Endothelial cell (in vitro differentiated cells): ENCODE measurements around the gene SPIB. TPM values are rescaled to one million over a fixed set of nuclear protein-coding genes. Genes with fewer than 3 reads are reported as not detected.

Experiments
- DNase-seq: peaks from one replicate; pipeline ENCODE4 v3.0.0; 2021; ENCODE audit warnings: low spot score
- H3K27ac Mint-ChIP-seq: one replicate; pipeline ENCODE4 v1.8.0; 2021; ENCODE audit warnings: mixed read lengths, inconsistent platforms; ENCODE audit not compliant: unreplicated experiment
- H3K27me3 Mint-ChIP-seq: one replicate; pipeline ENCODE4 v1.8.0; 2021; ENCODE audit warnings: mild to moderate bottlenecking, moderate library complexity, mixed read lengths, inconsistent platforms; ENCODE audit not compliant: unreplicated experiment
- H3K36me3 Mint-ChIP-seq: one replicate; pipeline ENCODE4 v1.8.0; 2021; ENCODE audit warnings: mild to moderate bottlenecking, low read depth, mixed read lengths, inconsistent platforms; ENCODE audit not compliant: unreplicated experiment
- H3K4me1 Mint-ChIP-seq: one replicate; pipeline ENCODE4 v1.8.0; 2021; ENCODE audit warnings: mild to moderate bottlenecking, mixed read lengths, inconsistent platforms; ENCODE audit not compliant: unreplicated experiment
- H3K4me3 Mint-ChIP-seq: one replicate; pipeline ENCODE4 v1.8.0; 2021; ENCODE audit warnings: mild to moderate bottlenecking, mixed read lengths, inconsistent platforms; ENCODE audit not compliant: unreplicated experiment
- H3K9me3 Mint-ChIP-seq: one replicate; pipeline ENCODE4 v1.8.0; 2021; ENCODE audit warnings: mixed read lengths, inconsistent platforms; ENCODE audit not compliant: unreplicated experiment
- CTCF ChIP-seq: fragments of 200-600 bp; sonication (generic); IDR thresholded peaks from one replicate; pipeline ENCODE4 v1.5.0; 2021; ENCODE audit warnings: antibody characterized with exemption; ENCODE audit not compliant: unreplicated experiment
- total RNA-seq: library from RNA; stranded (reverse); fragmentation: NEBNext Ultra II Directional; extraction: Animal tissue kit (Norgen Biotek cat#: 25700); gene quantifications from one replicate; pipeline ENCODE4 v1.2.1, GENCODE V29; 2021; ENCODE audit not compliant: unreplicated experiment

The SPIB gene
- total RNA-seq, 1 donor from 2014 or later = not detected

DNA sequence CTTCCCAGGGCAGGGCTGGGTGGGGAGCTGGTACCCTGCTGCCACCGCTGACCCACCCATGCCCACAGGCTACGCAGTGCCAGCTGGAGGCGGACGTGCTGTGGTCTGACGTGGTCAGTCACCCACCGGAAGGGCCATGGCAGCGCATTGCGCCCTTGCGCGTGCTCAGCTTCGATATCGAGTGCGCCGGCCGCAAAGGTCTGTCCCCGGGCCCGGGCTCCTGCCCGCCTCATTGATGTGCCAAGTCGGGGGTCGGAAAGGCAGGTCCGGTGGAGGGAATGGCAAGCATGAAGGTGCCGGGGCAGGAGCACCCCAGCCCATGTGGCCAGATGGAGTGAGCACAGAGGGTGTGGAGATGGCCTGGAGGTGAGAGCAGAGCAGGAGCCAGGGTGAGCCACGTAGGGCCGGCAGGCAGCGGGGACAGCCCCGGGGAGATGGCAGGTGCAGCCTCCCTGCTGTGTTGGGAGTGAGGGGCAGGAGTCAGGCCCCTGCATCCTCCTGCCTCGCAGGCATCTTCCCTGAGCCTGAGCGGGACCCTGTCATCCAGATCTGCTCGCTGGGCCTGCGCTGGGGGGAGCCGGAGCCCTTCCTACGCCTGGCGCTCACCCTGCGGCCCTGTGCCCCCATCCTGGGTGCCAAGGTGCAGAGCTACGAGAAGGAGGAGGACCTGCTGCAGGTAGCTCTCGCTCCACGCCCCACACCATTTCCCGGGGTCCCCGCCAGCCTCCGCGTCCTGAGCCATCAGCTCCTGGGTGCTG is 16.0 kb upstream of the SPIB start:
- H3K36me3 Mint-ChIP-seq = peaks cover 19% of the 10 kb centered on the region
- DNase-seq = no peak
- H3K4me3 Mint-ChIP-seq = no peak overlapping the region
- H3K27me3 Mint-ChIP-seq = peaks cover 7% of the 10 kb centered on the region
- H3K4me1 Mint-ChIP-seq = no peaks in the 10 kb centered on the region
- H3K27ac Mint-ChIP-seq = no peak overlapping the region
- H3K9me3 Mint-ChIP-seq = no peaks in the 10 kb centered on the region
- no peak for TF ChIP-seq CTCF

GRCh38 chr19:50406156-50406820 is 12.4 kb upstream of the SPIB start:
- peaks cover 17% of the 10 kb centered on the region for H3K36me3 Mint-ChIP-seq
- no peak overlapping the region for H3K4me3 Mint-ChIP-seq
- no peak for DNase-seq

GRCh38 chr19:50406829-50407228 is 11.9 kb upstream of the SPIB start:
- no peak for DNase-seq
- no peak overlapping the region for H3K4me3 Mint-ChIP-seq
- H3K27ac Mint-ChIP-seq = no peak overlapping the region
- no peaks in the 10 kb centered on the region for H3K4me1 Mint-ChIP-seq
- H3K9me3 Mint-ChIP-seq = no peaks in the 10 kb centered on the region
- H3K36me3 Mint-ChIP-seq = peaks cover 17% of the 10 kb centered on the region
- peaks cover 3% of the 10 kb centered on the region for H3K27me3 Mint-ChIP-seq
- TF ChIP-seq CTCF = no peak

More at GRCh38 chr19:50406156-50406820, 12.4 kb upstream of the SPIB start:
- no peaks in the 10 kb centered on the region for H3K9me3 Mint-ChIP-seq
- H3K27me3 Mint-ChIP-seq = peaks cover 4% of the 10 kb centered on the region
- no peak overlapping the region for H3K27ac Mint-ChIP-seq
- no peak for TF ChIP-seq CTCF
- H3K4me1 Mint-ChIP-seq = no peaks in the 10 kb centered on the region

- H3K36me3 Mint-ChIP-seq = peaks cover 21% of the 10 kb centered on the region
- H3K4me3 Mint-ChIP-seq = no peak overlapping the region
- H3K4me1 Mint-ChIP-seq = no peaks in the 10 kb centered on the region
- no peaks in the 10 kb centered on the region for H3K9me3 Mint-ChIP-seq
- no peak overlapping the region for H3K27ac Mint-ChIP-seq
- no peak for DNase-seq
- TF ChIP-seq CTCF = no peak
- peaks cover 5% of the 10 kb centered on the region for H3K27me3 Mint-ChIP-seq
Observed at GRCh38 chr19:50409347-50409746, 9.4 kb upstream of the SPIB start.

DNA sequence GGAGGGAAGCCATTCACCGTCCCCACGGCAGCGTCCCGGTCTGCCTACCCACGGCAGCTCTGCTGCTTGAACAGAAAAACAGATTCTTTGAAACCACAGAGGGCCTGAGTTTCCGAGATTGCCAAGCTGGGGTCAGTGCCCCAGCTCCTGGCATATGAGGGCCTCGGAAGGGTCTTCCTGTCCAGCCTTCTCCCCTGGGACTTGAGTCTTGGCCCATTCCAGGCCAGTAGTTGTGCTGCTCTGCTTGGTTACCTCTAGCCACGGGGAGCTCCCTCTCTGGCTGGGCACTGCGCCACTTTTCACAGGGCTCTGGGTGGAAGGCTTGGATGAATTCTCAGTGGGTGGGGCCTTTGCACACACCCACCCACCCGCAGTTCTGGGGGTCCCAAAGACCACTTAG is 8.6 kb upstream of the SPIB start:
- peaks cover 23% of the 10 kb centered on the region for H3K36me3 Mint-ChIP-seq
- H3K4me3 Mint-ChIP-seq = no peak overlapping the region
- H3K27me3 Mint-ChIP-seq = peaks cover 5% of the 10 kb centered on the region
- no peak overlapping the region for H3K27ac Mint-ChIP-seq
- H3K9me3 Mint-ChIP-seq = no peaks in the 10 kb centered on the region
- H3K4me1 Mint-ChIP-seq = no peaks in the 10 kb centered on the region
- no peak for DNase-seq
- TF ChIP-seq CTCF = no peak
